GM18907 (cell line): ENCODE measurements around the gene IGSF22.

Experiments
- ATAC-seq: cut with Tn5 transposase; IDR thresholded peaks from one replicate; pipeline ENCODE4 v1.9.1; 2021; ENCODE audit warnings: mild to moderate bottlenecking, moderate library complexity; ENCODE audit not compliant: unreplicated experiment

Gene IGSF22

DNA sequence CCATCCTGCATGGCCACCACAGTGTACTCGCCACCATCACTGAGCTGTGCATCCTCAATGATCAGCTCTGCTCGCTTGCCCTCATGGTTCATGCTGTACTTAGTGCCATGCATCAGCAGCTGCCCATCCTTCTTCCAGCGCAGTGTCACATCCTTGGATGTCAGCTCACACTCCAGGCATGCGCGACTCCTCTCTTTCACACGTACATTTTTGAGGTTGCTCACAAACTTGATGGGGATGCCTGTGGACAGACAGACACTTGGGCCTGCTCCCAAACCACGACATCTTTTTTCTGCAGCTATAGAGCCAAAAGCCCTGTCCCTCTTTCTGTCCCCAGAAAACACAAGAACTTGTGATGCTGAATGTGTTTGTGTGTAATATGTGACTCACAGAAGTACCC, 10.5 kb downstream of the IGSF22 start:
- no peak for ATAC-seq

DNA sequence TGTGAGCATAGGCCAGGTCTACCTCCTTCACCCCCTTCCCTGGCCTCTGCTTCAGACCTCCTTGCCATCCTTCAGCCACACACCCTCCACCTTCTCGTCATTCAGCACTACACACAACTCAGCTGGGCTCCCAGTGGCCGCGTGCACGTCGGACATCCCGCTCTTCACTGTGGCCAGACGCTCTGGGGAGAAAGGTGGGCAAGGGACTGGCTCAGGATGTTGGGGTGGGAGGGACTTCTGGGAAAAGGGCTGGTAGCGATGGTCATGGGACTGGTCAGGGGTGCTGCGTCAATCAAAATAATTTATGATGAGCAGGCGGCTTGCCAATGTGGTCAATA, 11.6 kb downstream of the IGSF22 start:
- no peak for ATAC-seq

DNA sequence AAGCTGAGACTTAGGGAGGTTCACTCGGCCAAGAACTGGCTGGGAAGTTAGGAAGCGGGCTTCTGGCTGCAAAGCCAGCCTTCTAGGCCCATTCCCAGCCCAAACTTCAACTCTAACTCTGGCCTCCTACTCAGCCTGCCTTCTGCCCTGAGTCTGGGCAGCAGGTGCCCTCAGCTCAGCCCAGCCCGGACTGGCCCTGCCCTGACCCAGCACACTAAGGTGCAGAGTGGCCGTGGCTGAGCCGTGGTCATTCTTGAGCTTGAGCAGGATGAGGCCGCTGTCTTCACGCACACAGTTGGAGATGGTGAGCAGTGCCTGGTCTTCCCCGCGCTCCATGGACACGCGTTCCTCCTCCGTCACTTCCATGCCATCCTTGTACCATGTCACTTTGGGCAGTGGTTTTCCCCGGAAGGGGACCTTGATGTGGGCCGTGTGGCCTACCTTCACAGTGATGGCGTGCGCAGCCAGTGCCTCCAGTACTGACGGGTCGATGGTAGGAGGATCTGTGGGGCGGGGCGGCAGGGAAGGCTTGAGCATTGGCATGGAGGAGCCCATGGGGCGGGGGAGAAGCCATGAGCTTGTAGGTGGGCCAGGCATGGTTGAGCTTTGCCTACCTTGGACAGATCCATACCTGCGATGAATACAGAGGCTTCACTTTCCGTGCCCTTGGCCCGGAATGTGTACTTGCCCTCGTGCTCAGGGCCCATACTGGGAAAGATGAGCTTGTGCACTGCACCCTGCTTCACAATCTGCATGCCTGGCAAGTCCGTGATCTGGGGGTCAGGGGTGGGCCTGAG, 12.1 kb downstream of the IGSF22 start:
- ATAC-seq = no peak

DNA sequence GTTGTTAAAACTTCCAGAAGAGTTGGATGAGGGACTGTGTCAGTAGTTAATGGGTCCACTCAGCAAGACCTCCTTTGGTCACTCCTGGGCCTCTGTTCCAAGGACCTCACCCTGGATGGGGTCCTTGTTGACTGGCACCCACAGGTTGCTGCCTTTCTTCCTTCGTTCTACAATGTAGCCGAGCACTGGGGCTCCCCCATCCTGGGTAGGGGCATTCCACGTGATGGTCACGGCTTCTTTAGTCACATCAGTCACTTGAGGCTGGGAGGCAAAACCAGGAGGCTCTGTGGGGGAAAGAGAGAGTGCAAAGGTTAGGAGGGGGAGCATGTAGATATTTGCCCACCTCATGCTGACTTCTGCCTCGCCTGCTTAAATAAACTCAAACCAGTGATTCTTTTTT, 15.4 kb downstream of the IGSF22 start:
- no peak for ATAC-seq

DNA sequence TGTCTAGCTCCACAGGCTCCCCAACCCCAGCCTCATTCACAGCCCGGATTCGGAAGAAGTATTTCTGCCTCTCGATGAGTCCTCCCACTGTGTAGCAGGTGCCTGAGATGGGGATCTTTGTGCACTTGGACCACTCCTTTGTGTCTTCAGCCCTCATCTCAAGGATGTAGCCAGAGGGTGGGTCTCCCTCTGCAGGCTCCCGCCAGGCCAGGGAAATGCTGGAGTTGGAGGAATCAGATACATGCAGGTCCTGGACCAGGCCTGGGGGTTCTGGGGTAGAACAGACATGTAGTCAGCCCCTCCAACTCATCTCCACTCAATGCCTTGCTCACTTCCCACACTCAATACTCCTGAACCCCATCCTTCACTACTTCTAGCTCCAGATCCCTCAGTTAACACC, 16.6 kb downstream of the IGSF22 start:
- no peak for ATAC-seq

DNA sequence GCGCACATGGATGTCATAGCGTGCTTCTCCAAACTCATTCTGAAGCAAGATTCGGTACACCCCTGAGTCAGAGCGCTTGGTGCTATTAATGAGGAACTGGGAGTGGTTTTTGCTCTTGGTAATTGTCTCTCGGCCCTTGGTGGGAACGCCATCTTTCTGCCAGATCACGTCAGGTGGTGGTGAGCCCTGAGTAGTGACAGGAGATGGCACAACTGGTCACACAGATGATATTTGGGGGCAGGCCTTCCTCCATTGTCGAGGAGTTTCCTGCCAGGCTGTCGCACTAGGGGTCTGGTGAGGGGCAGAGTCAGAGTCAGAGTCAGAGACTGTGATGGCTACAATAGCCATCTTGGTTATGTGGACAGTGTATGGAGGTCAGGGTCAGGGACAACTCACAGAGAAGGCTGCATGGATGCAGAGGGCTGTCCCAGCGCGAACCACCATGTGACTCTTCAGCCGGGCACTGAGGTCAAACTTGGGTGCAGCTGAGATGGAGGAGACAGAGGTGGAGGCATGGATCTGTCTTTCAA, 18.1 kb downstream of the IGSF22 start:
- no peak for ATAC-seq

DNA sequence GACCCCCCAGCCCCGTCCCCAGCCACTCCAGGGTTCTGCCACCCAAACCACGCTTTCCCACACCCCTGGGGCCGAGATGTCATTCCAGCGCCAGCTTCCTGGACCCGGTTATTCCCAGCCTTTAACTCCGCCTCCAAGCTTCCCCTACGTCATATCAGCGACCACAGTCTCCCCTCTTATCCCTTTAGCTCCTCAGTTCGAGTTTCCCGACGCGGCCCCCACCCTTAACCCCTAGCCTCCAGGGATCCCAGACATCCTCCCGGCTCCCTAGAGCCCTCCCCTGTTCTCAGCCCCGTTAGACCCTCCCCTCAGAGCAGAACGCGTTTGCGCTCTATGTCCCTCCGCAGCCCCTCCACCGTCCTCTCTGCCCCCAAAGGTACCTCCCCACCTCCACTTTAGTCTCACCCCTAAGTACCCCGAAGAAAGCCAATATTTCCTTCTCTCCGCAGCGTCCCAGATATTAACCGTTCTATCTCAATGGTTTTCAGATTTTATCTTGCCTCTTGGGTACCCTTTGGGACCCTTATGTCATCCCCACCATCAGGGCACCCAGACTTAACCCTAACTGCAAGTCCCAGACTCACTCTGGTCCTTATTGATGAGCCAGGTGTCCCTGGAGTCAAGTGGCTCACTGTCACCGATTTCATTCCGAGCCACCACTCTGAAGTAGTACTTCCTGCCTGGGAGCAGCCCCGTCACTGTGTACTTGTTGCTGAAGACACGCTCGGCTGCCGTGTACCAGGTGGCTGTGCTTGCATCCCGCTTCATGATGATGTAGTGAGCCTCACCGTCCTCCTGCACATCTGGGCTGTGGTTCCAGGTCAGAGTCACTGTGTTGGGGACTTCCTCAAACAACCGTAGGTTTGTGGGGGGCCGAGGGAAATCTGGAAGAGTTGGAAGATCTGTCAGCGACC, 19.4 kb downstream of the IGSF22 start:
- ATAC-seq = peak; percentile 65

DNA sequence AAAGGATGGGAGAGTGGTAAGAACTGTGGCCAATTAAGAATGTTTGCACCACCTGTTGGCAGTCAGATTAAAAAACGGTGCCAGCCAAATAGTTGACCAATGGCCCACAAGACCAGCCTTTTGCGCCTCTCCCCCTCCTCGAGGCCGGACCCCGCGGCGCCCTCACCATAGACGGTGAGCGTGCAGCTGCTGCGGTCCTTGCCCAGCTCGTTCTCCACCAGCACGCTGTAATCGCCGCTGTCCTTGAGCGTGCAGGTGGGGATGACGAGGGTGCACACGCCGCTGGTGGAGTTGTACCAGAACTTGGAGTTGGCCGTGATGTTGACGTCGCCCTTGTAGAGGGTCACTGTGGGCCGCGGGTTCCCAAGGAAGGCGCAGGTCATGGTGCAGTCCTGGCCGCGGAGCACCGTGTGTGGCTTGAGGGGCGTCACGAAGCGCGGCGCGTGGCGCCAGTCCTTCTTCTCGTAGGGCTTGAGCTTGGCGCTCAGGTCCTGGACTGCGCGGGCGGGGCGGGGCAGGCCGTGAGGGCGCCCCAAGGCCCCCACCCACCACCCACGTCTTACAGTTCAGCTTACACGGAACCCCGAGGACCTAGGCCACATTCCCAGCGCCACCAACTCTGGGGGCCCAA, 20.2 kb downstream of the IGSF22 start:
- no peak for ATAC-seq

DNA sequence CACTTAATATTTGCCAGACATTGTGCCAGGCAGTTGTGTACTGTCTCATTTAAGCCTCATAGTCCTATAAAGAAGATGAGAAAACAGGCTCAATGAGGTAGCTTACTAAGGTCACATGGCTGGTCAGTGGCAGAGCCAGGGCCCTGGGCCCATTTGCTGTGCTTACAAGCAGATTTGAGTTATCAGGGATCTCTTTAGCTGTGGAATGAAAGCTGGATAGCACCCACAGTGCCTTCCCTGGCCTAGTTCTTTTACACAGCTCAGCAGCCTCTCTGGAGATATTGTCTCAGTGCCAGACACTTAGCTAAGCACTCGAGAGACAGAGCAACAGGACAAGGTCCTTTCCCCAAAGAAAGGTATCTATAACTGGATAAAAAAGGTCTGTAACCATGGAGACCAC, 21.3 kb downstream of the IGSF22 start:
- no peak for ATAC-seq

DNA sequence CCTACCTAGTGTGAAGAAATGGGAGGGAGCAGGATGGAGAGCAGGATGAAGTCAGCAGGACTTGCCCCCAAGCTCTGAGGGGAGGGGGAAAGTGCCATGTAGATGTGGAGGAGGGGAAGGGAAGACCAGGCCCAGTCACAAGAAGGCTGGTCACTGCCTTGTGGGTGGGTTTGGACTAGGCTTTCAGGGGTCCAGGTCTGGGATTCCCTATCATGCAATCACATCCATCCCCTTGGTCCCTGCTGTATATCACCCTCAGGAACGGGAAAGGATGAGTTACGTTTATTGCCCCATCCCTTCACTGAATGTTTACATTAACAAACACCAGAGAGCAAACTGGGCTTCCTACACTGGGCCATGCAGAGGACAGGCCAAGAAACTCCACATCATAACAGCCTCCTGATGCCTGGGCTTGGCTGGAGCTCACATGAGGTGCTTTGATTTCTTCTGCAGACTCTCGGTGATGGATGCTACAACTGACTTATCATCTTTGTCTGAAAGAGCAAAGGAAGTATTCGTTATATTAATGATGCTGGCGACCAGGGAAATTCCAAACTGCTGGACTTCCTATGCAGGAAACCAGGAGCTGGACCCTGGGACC, 21.8 kb downstream of the IGSF22 start:
- ATAC-seq = no peak

DNA sequence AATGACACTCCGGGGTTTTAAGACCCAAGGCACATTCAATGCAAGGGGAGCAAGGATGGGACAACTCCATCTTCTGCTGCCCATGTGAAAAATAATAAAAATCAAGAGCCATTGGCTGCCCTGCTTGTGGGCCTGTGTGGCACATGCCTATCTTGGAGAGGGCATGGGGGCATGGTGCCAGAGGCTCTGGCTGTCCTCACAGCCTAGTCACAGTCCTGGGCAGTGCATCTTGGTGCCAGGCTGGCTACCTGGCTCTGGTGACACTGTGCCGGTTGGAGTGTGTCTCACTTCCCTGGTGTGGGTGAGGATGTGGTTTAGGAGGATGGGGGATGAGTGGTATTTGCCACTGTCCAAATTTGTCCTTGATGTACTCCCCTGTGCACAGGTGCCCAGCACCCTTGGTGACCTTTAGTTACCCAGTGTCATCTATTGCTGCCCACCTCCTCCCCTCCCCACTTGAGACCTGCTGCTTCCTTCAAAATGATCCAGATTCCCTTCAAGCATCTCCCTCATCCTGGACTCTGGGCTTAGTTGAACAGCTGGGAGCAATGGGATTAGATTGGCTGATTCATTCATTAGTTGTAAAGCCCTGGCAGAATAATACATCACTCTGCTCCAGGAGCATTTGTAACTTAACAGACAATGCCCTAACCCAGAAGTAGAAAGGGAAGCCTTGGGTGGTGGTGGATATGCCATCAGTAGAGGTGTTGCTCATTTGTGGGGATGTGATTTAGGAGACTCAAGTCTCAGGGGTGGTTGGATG, 22.8 kb downstream of the IGSF22 start:
- ATAC-seq = no peak

DNA sequence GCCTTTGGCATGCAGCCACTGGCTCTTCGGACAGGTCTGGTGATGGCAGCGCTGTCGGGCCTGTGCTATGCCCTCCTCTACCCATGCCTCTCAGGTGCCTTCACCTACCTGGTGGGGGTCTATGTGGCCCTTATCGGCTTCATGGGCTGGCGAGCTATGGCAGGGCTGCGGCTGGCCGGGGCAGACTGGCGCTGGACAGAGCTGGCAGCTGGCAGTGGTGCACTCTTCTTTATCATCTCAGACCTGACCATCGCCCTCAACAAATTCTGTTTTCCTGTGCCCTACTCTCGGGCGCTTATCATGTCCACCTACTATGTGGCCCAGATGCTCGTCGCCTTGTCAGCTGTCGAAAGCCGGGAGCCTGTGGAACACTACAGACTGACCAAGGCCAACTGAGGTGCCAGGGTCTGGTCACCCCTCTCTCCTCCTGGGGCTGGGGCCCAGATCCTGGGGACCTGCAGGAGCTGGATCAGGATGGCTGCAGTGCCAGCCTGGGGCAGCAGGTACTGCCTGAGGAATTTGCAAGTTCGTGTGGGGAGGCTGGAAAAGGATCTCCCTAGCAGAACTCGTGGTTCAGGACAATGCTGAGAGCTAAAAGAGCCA, 24.3 kb downstream of the IGSF22 start:
- ATAC-seq = no peak

DNA sequence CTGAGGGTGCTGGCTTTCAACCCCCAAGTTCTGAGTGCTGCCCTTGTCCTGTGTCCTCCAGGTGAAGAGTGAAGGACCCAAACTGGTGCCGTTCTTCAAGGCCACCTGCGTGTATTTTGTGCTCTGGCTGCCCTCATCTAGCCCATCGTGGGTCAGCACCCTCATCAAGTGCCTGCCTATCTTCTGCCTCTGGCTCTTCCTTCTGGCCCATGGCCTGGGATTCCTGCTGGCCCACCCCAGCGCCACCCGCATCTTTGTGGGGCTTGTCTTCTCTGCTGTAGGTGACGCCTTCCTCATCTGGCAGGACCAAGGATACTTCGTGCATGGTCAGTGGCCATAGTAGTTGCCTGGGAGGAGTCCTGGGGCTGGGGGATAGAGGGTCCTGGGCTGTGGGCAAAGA, 25.1 kb downstream of the IGSF22 start:
- ATAC-seq = no peak

DNA sequence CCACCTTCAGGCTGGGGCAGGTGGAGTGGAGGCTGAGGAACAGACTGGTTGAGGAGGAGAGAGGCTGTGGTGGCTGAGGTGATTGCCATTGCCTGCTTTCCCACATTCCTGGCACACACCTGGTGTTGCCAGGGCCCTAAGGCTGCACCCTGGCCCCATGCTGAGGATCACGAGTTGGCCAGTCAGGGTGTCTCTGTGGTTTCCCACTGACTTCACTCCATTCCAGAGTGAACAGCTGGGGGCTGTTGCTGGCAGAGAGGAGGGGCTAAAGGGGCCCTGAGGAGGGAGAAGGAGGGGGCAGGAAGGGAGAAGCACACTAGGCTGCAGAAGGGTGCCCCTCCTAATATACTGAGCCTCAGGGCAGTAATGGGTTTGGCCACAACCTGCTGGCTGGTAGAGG, 25.6 kb downstream of the IGSF22 start:
- no peak for ATAC-seq

DNA sequence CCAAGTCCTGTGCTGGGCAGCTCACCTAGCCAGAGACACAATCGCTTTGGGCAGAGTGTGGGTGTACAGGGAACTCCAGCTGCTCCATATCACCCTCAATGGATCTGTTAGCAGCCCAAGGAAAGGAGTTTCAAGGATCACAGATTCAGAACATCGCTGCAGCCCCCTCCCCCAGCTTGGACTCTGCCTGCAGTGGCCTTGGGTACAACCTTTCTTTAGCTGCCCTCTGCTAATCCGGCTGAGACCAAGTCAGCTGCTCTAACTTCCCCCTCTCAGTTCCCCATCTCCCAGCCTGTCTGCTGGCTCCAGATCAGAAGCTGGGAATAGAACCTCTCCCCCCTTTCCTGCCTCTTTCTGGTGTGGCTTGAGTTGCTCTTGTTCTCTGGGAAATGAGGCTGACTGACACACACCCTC, 26.1 kb downstream of the IGSF22 start:
- no peak for ATAC-seq

DNA sequence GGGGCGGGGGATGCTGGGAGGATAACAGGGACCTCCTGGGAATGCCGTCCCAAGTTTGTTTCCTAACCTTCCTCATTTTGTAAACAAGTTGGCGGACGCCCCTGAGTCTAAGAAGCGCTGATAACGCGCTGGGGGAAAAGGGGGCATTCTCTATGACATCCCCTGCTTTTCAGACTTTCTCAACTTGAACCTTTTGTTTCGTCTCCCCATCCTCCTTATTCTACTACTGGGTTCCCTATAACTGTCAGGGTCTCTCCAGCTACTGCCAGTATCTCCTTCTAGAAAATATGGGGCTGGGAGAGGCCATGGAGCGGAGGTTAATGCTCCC, 26.8 kb downstream of the IGSF22 start:
- ATAC-seq = no peak

DNA sequence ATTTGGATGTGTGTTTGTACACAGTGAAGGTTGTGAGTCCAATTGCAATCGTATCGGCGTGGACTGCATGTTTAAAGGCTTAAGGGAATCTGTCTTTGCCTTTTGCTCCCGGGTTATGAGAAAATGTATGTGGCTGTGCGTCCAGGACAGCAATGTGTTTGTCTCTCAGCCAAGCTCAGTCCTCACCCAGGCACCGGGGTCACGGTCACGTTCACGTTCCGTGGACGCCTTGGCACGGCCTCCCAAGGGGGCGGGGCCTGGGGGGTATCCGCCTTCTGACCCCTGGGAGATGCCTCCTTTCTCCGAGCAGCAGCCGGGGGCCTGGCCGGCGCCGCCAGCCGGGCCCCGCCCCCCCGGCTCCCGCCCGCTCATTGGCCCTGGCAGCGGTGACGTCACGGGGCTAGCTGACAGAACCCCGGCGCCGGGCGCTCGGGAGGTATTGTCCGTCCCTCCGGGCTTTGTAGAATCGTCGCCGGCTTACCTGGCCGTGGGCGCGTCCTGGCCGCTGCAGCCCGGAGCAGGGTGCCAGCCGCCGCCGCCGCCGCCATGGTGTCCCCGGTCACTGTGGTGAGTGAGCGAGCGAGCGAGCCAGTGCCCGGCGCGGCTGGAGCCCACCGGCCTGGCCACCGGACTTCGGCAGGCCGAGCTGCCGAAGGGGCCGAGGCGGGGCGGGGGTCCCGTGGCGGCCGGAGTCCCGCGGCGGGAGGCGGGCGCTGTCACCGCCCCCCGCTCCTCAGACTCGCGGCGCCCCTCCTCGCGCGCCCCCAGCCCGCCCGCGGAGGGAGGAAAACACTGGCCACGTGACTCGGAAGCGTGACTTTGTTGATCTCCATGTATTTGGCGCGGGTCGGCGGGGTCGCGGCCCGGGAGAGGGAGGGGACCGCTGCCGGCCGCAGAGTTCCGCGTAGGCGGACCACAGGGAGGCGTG, 27.4 kb downstream of the IGSF22 start, which contains the start of gene TMEM86A:
TMEM86A (plus strand) TSS at position 439 of the 928 bp plus-strand sequence; CDS start at position 547, 108 bp downstream.
- peak; percentile 90 for ATAC-seq

DNA sequence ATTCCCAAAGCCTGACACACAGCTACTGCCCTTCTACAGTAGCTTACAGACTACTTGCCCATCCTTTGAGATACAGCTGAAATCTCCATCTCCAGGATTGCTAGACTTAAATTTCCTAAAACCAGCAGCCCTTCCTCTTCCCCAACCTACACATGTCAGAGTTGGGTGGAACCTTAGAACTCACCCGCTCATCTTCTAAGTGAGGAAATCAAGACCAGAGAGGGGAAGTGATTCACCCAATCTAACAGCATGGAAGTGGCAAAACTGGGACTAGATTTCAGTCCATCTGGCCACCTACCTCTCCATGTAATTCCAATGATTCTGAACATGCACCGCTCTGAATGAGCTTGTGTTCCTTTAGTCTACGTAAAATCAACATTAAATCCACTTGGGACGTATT, 28.4 kb downstream of the IGSF22 start:
- ATAC-seq = no peak
